ENCODE data around the gene VGF.

Gene VGF

DNA sequence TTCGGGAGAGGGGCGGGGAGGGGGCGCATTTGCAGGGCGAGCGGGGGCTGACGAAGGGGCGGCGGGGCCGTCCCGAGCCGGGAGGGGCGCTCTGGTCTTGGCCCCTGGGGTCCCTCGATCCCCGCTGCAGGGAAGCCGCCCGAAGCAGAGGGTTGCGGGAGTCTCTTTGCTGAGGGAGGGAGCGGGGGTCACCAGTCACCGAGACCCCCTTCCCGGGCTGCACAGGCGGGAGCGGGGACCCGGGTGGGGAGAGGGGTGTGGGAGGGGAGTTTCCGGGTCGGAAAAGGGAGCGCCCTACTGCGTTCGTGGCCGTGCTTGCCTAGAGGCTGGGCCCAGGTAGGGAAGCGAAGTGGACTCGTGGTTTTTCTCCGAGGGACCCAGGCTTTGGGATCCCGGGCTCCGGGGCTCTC, 10.7 kb downstream of the VGF start:
- TF ChIP-seq SPI1 (IDR thresholded peaks at IDR 0.05; ENCODE audit: borderline replicate concordance, low read depth) (no peak), GABPA (IDR thresholded peaks at IDR 0.05; ENCODE audit: low read depth) (no peak), POLR2AphosphoS5 (IDR thresholded peaks at IDR 0.05; ENCODE audit: low read depth) (no peak)
- TF ChIP-seq, protein P1, sequence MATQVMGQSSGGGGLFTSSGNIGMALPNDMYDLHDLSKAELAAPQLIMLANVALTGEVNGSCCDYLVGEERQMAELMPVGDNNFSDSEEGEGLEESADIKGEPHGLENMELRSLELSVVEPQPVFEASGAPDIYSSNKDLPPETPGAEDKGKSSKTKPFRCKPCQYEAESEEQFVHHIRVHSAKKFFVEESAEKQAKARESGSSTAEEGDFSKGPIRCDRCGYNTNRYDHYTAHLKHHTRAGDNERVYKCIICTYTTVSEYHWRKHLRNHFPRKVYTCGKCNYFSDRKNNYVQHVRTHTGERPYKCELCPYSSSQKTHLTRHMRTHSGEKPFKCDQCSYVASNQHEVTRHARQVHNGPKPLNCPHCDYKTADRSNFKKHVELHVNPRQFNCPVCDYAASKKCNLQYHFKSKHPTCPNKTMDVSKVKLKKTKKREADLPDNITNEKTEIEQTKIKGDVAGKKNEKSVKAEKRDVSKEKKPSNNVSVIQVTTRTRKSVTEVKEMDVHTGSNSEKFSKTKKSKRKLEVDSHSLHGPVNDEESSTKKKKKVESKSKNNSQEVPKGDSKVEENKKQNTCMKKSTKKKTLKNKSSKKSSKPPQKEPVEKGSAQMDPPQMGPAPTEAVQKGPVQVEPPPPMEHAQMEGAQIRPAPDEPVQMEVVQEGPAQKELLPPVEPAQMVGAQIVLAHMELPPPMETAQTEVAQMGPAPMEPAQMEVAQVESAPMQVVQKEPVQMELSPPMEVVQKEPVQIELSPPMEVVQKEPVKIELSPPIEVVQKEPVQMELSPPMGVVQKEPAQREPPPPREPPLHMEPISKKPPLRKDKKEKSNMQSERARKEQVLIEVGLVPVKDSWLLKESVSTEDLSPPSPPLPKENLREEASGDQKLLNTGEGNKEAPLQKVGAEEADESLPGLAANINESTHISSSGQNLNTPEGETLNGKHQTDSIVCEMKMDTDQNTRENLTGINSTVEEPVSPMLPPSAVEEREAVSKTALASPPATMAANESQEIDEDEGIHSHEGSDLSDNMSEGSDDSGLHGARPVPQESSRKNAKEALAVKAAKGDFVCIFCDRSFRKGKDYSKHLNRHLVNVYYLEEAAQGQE (IDR thresholded peaks at IDR 0.05; ENCODE audit: insufficient replicate concordance, low read depth), result no peak
- TF ChIP-seq, protein P2, sequence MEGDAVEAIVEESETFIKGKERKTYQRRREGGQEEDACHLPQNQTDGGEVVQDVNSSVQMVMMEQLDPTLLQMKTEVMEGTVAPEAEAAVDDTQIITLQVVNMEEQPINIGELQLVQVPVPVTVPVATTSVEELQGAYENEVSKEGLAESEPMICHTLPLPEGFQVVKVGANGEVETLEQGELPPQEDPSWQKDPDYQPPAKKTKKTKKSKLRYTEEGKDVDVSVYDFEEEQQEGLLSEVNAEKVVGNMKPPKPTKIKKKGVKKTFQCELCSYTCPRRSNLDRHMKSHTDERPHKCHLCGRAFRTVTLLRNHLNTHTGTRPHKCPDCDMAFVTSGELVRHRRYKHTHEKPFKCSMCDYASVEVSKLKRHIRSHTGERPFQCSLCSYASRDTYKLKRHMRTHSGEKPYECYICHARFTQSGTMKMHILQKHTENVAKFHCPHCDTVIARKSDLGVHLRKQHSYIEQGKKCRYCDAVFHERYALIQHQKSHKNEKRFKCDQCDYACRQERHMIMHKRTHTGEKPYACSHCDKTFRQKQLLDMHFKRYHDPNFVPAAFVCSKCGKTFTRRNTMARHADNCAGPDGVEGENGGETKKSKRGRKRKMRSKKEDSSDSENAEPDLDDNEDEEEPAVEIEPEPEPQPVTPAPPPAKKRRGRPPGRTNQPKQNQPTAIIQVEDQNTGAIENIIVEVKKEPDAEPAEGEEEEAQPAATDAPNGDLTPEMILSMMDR (IDR thresholded peaks at IDR 0.05; ENCODE audit: insufficient read depth, low read length), result no peak
- peak overlapping the region; percentile 97 for H3K4me3 ChIP-seq (replicated peaks; ENCODE audit: insufficient read depth, low read length)
- no peak for DNase-seq (ENCODE audit: low read depth in 1 of 2, low spot score in 1 of 2)
- no peaks in the 10 kb centered on the region for H3K27me3 ChIP-seq (ENCODE audit: insufficient read depth, poor library complexity, severe bottlenecking)
- peak overlapping the region; percentile 41 for H3K27ac ChIP-seq (replicated peaks)

DNA sequence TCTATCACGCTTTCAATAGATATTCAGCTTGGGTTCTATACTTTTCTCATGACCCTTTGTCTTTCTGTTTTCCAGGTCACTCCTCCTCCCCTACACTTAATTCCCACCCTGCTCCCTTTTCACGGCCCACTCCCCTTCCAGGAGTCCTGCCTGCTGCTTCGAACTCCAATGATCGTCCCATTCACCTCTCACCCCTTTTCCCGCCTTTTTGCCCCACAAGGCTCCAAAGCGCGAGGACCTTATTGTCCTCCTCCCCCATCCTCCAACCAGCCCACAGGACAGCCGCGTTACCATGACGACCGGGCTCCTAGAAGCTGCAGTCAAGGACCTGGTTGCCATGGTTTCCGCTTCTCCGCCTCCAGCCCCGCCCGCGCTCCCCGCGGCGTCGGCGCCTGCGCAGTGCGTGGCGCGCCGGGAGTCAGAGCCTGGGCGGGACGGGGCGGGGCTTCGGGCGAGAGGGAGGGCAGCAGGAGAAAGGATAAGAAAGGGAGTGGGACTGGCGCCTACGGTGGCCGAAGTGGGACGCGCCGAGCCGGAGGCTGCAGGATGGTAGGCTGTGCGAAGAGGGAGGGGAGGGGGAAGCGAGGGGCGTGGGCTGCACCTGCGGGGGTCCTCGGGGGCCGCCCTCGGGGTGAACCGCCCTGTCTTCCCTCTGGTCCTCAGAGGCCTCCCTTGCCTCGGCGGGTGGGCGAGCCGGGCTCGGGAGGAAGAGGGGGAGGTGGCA, 11.2 kb downstream of the VGF start, which contains the start of gene AP1S1:
Gene AP1S1 (plus strand): TSS at position 508 of the 724 bp plus-strand sequence. CDS start 39 bp downstream, at position 547.
- Histone ChIP-seq H3K27me3 (ENCODE audit: insufficient read depth, poor library complexity, severe bottlenecking) (no peaks in the 10 kb centered on the region), H3K27ac (replicated peaks) (peak within 1 kb of the TSS; percentile 41), H3K4me3 (replicated peaks; ENCODE audit: insufficient read depth, low read length) (peak within 1 kb of the TSS; percentile 97)
- peak; percentile 90 to 94 for DNase-seq (ENCODE audit: low read depth in 1 of 2, low spot score in 1 of 2)
- TF ChIP-seq, protein P2 (IDR thresholded peaks at IDR 0.05; ENCODE audit: insufficient read depth, low read length), result no peak
- TF ChIP-seq POLR2AphosphoS5 (IDR thresholded peaks at IDR 0.05; ENCODE audit: low read depth) (0 out of 2 replicates have a peak, but pooled peaks have one; percentile 24), SPI1 (IDR thresholded peaks at IDR 0.05; ENCODE audit: borderline replicate concordance, low read depth) (no peak)

DNA sequence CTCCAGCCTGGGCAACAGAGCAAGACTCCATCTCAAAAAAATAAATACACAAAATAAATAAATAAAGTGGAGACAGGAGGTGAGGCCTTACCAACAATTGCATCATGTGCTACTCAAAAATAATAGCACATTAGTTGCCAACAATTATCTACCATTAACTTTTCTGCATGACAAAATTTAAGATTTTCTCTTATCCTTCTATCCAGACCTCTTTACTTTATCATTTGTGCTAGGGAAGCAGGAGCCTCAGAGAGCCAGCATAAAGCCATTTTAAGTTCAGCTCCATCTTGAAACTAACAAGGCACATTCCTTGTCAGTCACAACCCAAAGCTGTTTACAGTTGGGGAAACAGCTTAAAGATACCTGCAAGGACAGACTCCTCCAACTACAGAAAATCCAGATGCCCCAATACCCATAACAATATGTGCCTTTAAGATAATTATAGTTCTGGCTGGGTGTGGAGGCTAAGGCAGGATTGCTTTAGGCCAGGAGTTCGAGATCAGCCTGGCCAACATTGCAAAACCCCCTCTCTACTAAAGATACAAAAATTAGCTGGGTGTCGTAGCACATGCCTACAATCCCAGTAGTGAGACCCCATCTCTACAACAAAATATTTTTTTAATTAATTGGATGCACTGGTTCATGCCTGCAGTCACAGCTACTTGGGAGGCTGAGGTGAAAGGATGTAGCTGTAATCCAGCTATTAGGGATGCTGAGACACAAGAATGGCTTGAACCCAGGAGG, 13.3 kb downstream of the VGF start:
- Histone ChIP-seq H3K27me3 (ENCODE audit: insufficient read depth, poor library complexity, severe bottlenecking) (no peaks in the 10 kb centered on the region), H3K27ac (replicated peaks) (no peak overlapping the region), H3K4me3 (replicated peaks; ENCODE audit: insufficient read depth, low read length) (no peak overlapping the region)
- DNase-seq (ENCODE audit: low read depth in 1 of 2, low spot score in 1 of 2), result no peak
- no peak for TF ChIP-seq GABPA (IDR thresholded peaks at IDR 0.05; ENCODE audit: low read depth)
- no peak for TF ChIP-seq SPI1 (IDR thresholded peaks at IDR 0.05; ENCODE audit: borderline replicate concordance, low read depth)
- TF ChIP-seq, protein P1 (IDR thresholded peaks at IDR 0.05; ENCODE audit: insufficient replicate concordance, low read depth), result no peak
- TF ChIP-seq, protein P2 (IDR thresholded peaks at IDR 0.05; ENCODE audit: insufficient read depth, low read length), result no peak
- TF ChIP-seq POLR2AphosphoS5 (IDR thresholded peaks at IDR 0.05; ENCODE audit: low read depth), result no peak
